Fibroblast of lung (primary cell): ENCODE results near the gene POT1. TPM values are rescaled to one million over a fixed set of nuclear protein-coding genes. Genes with fewer than 3 reads are reported as not detected.

Experiments
- DNase-seq, 2 donors: peaks; one replicate each; pipeline versions ENCODE4 v3.0.0 to v3.0.0-alpha.2; 2010; ENCODE audit warnings: low read depth in 2 of 2
- H2AFZ ChIP-seq: 2 replicates; pipeline ENCODE4 v1.5.1; 2012; ENCODE audit warnings: low read length, control low read depth, inconsistent platforms
- H3K27ac ChIP-seq: 2 replicates; pipeline ENCODE4 v1.5.1; 2011; ENCODE audit warnings: low read length, control low read depth; ENCODE audit not compliant: insufficient read depth
- H3K27me3 ChIP-seq: 2 replicates; pipeline ENCODE4 v1.5.1; 2011; ENCODE audit warnings: mild to moderate bottlenecking, low read length; ENCODE audit not compliant: control insufficient read depth, insufficient read depth
- H3K36me3 ChIP-seq: 2 replicates; pipeline ENCODE4 v1.5.1; 2011; ENCODE audit warnings: low read length; ENCODE audit not compliant: control insufficient read depth, insufficient read depth
- H3K4me1 ChIP-seq: 2 replicates; pipeline ENCODE4 v1.5.1; 2011; ENCODE audit warnings: low read length; ENCODE audit not compliant: control insufficient read depth, insufficient read depth; ENCODE audit errors: extremely low read depth
- H3K4me2 ChIP-seq: 2 replicates; pipeline ENCODE4 v1.5.1; 2011; ENCODE audit warnings: low read length, control low read depth; ENCODE audit not compliant: insufficient read depth; ENCODE audit errors: extremely low read depth
- H3K4me3 ChIP-seq, 4 experiments: fragments of 200-600 bp in 1 of 4; sonication (generic) in 1 of 4; replicated peaks in 1 of 4; 2 replicates each; pipeline ENCODE4 v1.5.1; 2011 to 2016; ENCODE audit warnings: low read length in 4 of 4, low read depth in 3 of 4, mild to moderate bottlenecking in 3 of 4, control low read depth in 2 of 4, inconsistent platforms in 1 of 4, mixed read lengths in 1 of 4; ENCODE audit not compliant: insufficient read depth in 1 of 4; ENCODE audit errors: control extremely low read depth in 1 of 4
- H3K79me2 ChIP-seq: 2 replicates; pipeline ENCODE4 v1.5.1; 2012; ENCODE audit warnings: mild to moderate bottlenecking, low read length, inconsistent platforms; ENCODE audit not compliant: control insufficient read depth, insufficient read depth
- H3K9ac ChIP-seq: 2 replicates; pipeline ENCODE4 v1.5.1; 2011; ENCODE audit warnings: mild to moderate bottlenecking, low read length, control low read depth; ENCODE audit not compliant: insufficient read depth
- H3K9me3 ChIP-seq: 2 replicates; pipeline ENCODE4 v1.5.1; 2012; ENCODE audit warnings: low read depth, low read length; ENCODE audit not compliant: control insufficient read depth, insufficient read depth
- H4K20me1 ChIP-seq: 2 replicates; pipeline ENCODE4 v1.5.1; 2011; ENCODE audit warnings: low read length; ENCODE audit not compliant: control insufficient read depth, insufficient read depth; ENCODE audit errors: extremely low read depth
- EZH2 ChIP-seq: IDR thresholded peaks from 2 replicates; pipeline ENCODE4 v1.5.1; 2012; ENCODE audit warnings: low read length, control low read depth, mild to moderate bottlenecking; ENCODE audit errors: missing control alignments
- polyA plus RNA-seq, 2 donors: library from polyadenylated mRNA; depleted of rRNA in 1 of 2; stranded (reverse) in 1 of 2; unstranded in 1 of 2; fragments of >200 nt; gene quantifications; 2 replicates each; pipeline ENCODE4 v1.2.1, GENCODE V29; 2011 to 2012; ENCODE audit warnings: missing spikeins in 1 of 2
- total RNA-seq: library from RNA; depleted of rRNA; stranded (reverse); fragments of >200 nt; gene quantifications from 2 replicates; pipeline ENCODE4 v1.2.1, GENCODE V29; 2014
- TF ChIP-seq, protein P1 (sequence below), 2 donors: IDR thresholded peaks in 1 of 2; conservative IDR thresholded peaks in 1 of 2; 1 replicate in 1 of 2; 2 replicates in 1 of 2; pipeline ENCODE4 v1.5.1; 2011 to 2012; ENCODE audit warnings: low read length in 2 of 2, control low read depth in 1 of 2, inconsistent platforms in 1 of 2, low read depth in 1 of 2, mild to moderate bottlenecking in 1 of 2

The POT1 gene
- total and polyA plus RNA-seq, 2 donors (not counting 1 experiment from before 2014, with no cell fraction given): 25.1 to 49.5 TPM

DNA sequence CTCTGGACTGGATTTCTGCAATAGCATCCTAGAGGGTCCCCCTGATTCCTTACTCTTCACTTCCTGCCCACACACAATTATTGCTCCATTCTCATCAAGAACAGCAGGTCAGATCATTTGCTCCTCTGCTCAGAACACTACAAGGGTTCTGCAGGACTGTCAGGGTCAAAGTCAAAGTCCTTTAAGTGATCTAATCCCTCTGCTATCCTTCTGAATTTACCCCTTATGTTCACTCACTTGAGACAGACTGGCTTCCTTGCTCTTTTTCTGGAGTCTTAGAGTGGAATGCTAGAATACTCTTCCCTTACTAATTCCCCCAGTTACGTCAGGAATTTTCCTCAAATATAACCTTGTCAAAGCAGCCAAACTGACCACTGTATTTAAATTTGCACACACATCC, 7.5 kb upstream of the POT1 start:
- TF ChIP-seq, protein P1, sequence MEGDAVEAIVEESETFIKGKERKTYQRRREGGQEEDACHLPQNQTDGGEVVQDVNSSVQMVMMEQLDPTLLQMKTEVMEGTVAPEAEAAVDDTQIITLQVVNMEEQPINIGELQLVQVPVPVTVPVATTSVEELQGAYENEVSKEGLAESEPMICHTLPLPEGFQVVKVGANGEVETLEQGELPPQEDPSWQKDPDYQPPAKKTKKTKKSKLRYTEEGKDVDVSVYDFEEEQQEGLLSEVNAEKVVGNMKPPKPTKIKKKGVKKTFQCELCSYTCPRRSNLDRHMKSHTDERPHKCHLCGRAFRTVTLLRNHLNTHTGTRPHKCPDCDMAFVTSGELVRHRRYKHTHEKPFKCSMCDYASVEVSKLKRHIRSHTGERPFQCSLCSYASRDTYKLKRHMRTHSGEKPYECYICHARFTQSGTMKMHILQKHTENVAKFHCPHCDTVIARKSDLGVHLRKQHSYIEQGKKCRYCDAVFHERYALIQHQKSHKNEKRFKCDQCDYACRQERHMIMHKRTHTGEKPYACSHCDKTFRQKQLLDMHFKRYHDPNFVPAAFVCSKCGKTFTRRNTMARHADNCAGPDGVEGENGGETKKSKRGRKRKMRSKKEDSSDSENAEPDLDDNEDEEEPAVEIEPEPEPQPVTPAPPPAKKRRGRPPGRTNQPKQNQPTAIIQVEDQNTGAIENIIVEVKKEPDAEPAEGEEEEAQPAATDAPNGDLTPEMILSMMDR (conservative IDR thresholded peaks at IDR 0.05 in 1 of 2, IDR thresholded peaks at IDR 0.05 in 1 of 2; ENCODE audit: low read depth in 1 of 2, low read length in 2 of 2): no peak
- no peak for TF ChIP-seq EZH2
- Histone ChIP-seq H2AFZ (no peak overlapping the region), H3K9ac (no peak overlapping the region)

GRCh38 chr7:124934841-124935240, 5.2 kb upstream of the POT1 start:
- Histone ChIP-seq H3K36me3 (no peaks in the 10 kb centered on the region), H3K79me2 (no peaks in the 10 kb centered on the region), H3K4me1 (no peaks in the 10 kb centered on the region), H3K4me2 (no peak overlapping the region), H3K27ac (no peak overlapping the region), H4K20me1 (no peaks in the 10 kb centered on the region), H2AFZ (no peak overlapping the region), H3K9ac (no peak overlapping the region), H3K9me3 (no peaks in the 10 kb centered on the region), H3K4me3 (no peak overlapping the region), H3K27me3 (no peaks in the 10 kb centered on the region)
- no peak for TF ChIP-seq EZH2
- TF ChIP-seq, protein P1 (conservative IDR thresholded peaks at IDR 0.05 in 1 of 2, IDR thresholded peaks at IDR 0.05 in 1 of 2; ENCODE audit: low read depth in 1 of 2, low read length in 2 of 2): no peak
- DNase-seq: no peak

More for the DNA sequence above, 7.5 kb upstream of the POT1 start:
- no peak overlapping the region for H3K4me2 ChIP-seq
- no peak overlapping the region for H3K4me3 ChIP-seq
- H3K27me3 ChIP-seq: no peaks in the 10 kb centered on the region
- no peak for DNase-seq
- H3K4me1 ChIP-seq: no peaks in the 10 kb centered on the region
- no peaks in the 10 kb centered on the region for H3K36me3 ChIP-seq
- no peaks in the 10 kb centered on the region for H3K79me2 ChIP-seq
- no peaks in the 10 kb centered on the region for H4K20me1 ChIP-seq
- H3K9me3 ChIP-seq: no peaks in the 10 kb centered on the region
- no peak overlapping the region for H3K27ac ChIP-seq

DNA sequence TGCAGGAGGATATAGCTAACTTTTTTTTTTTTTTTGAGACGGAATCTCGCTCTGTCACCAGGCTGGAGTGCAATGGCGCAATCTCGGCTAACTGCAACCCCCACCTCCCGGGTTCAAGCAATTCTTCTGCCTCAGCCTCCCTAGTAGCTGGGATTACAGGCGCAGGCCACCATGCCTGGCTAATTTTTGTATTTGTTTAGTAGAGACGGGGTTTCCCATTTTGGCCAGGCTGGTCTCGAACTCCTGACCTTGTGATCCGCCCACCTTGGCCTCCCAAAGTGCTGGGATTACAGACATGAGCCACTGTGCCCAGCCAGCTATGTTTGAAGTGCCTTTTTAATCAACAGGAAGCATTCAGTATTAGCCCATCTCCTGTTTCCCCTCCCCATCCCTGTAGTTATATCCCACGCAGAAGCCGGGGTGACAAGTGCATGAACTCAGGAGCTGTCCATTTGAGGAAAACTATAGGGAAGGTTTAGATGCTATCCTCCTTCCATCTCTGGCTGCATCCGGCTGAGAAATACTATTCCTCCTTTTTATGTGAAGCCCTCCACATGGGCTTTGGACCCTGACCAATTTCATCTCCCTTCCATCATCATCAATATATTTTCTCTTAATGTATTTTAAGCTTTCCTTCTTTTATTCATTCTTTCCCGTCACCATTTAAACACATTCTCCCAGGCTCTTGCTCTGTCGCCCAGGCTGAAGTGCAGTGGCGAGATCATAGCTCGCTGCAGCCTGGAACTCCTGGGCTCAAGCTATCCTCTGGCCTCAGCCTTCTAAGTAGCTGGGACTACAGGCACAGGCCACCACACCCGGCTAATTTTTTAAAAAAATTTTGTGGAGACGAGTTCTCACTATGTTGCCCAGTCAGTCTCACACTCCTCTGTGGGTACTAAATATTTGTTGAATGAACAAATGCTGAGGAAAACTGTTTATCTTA, 1.3 kb upstream of the POT1 start:
- Histone ChIP-seq H3K27me3 (no peaks in the 10 kb centered on the region), H3K4me3 (no peak overlapping the region), H3K4me2 (no peak overlapping the region), H3K27ac (no peak overlapping the region), H3K36me3 (no peaks in the 10 kb centered on the region), H3K9ac (no peak overlapping the region), H2AFZ (no peak overlapping the region), H3K4me1 (no peaks in the 10 kb centered on the region), H4K20me1 (no peaks in the 10 kb centered on the region), H3K79me2 (peaks cover 15% of the 10 kb centered on the region), H3K9me3 (no peaks in the 10 kb centered on the region)
- no peak for DNase-seq
- TF ChIP-seq, protein P1 (conservative IDR thresholded peaks at IDR 0.05 in 1 of 2, IDR thresholded peaks at IDR 0.05 in 1 of 2; ENCODE audit: low read depth in 1 of 2, low read length in 2 of 2): no peak
- no peak for TF ChIP-seq EZH2
